ENCODE results near the gene TTLL7. TPM values are rescaled to one million over a fixed set of nuclear protein-coding genes. Genes with fewer than 3 reads are reported as not detected.

The TTLL7 gene
- polyA plus RNA-seq, 1 donor (not counting 4 experiments of a cell fraction or from before 2014, with no cell fraction given) = 8.1 TPM

GRCh38 chr1:84001501-84001900 is 2.6 kb upstream of the TTLL7 start:
- no peak for DNase-seq (ENCODE audit: low read depth, low spot score)
- no peak overlapping the region for H3K27ac ChIP-seq (ENCODE audit: control insufficient read depth, insufficient read depth, low read length)
- TF ChIP-seq CTCF (optimal IDR thresholded peaks at IDR 0.05 in 1 of 3, IDR thresholded peaks at IDR 0.05 in 1 of 3, conservative IDR thresholded peaks at IDR 0.05 in 1 of 3; ENCODE audit: extremely low read depth in 1 of 3, insufficient read depth in 2 of 3, low read length in 3 of 3) (no peak), EZH2 (IDR thresholded peaks at IDR 0.05; ENCODE audit: low read length) (no peak)
- H3K27me3 ChIP-seq (ENCODE audit: control insufficient read depth, extremely low read depth, insufficient read depth, low read length) = no peaks in the 10 kb centered on the region
- H3K4me3 ChIP-seq (ENCODE audit: control insufficient read depth in 2 of 3, extremely low read depth in 1 of 3, insufficient read depth in 2 of 3, low read depth in 1 of 3, low read length in 3 of 3) = no peak overlapping the region
- dilution Hi-C loops (cut with MboI; ENCODE audit: extremely low pct_ligation_motif_present, low sequenced_read_pairs) = no loop called here
- H3K4me2 ChIP-seq (ENCODE audit: control insufficient read depth, extremely low read depth, insufficient read depth, low read depth, low read length) = no peak overlapping the region
- no peaks in the 10 kb centered on the region for H3K36me3 ChIP-seq (ENCODE audit: control insufficient read depth in 2 of 2, extremely low read depth in 1 of 2, insufficient read depth in 2 of 2, low read length in 2 of 2)
- no peak overlapping the region for H2AFZ ChIP-seq (ENCODE audit: control insufficient read depth, low read length)
- H3K9me3 ChIP-seq (ENCODE audit: control insufficient read depth, low read depth, low read length) = no peaks in the 10 kb centered on the region
- no peaks in the 10 kb centered on the region for H4K20me1 ChIP-seq (ENCODE audit: control insufficient read depth, extremely low read depth, insufficient read depth, low read length)
- no peaks in the 10 kb centered on the region for H3K9me1 ChIP-seq (ENCODE audit: control insufficient read depth, extremely low read depth, insufficient read depth, low read length)
- no peak overlapping the region for H3K9ac ChIP-seq (ENCODE audit: control insufficient read depth, extremely low read depth, insufficient read depth, low read length)
- no peak for FAIRE-seq
- H3K79me2 ChIP-seq (ENCODE audit: control insufficient read depth, insufficient read depth, low read length) = no peaks in the 10 kb centered on the region
- H3K4me1 ChIP-seq (ENCODE audit: control insufficient read depth, extremely low read depth, insufficient read depth, low read length) = peaks cover 9% of the 10 kb centered on the region

- H3K9ac ChIP-seq (ENCODE audit: control insufficient read depth, extremely low read depth, insufficient read depth, low read length) = no peak overlapping the region
- peaks cover 9% of the 10 kb centered on the region for H3K4me1 ChIP-seq (ENCODE audit: control insufficient read depth, extremely low read depth, insufficient read depth, low read length)
- no peaks in the 10 kb centered on the region for H3K79me2 ChIP-seq (ENCODE audit: control insufficient read depth, insufficient read depth, low read length)
- H4K20me1 ChIP-seq (ENCODE audit: control insufficient read depth, extremely low read depth, insufficient read depth, low read length) = no peaks in the 10 kb centered on the region
- H2AFZ ChIP-seq (ENCODE audit: control insufficient read depth, low read length) = no peak overlapping the region
- no peaks in the 10 kb centered on the region for H3K9me1 ChIP-seq (ENCODE audit: control insufficient read depth, extremely low read depth, insufficient read depth, low read length)
- no peak overlapping the region for H3K4me2 ChIP-seq (ENCODE audit: control insufficient read depth, extremely low read depth, insufficient read depth, low read depth, low read length)
- TF ChIP-seq CTCF (optimal IDR thresholded peaks at IDR 0.05 in 1 of 3, IDR thresholded peaks at IDR 0.05 in 1 of 3, conservative IDR thresholded peaks at IDR 0.05 in 1 of 3; ENCODE audit: extremely low read depth in 1 of 3, insufficient read depth in 2 of 3, low read length in 3 of 3) (no peak), EZH2 (IDR thresholded peaks at IDR 0.05; ENCODE audit: low read length) (no peak)
- dilution Hi-C loops (cut with MboI; ENCODE audit: extremely low pct_ligation_motif_present, low sequenced_read_pairs) = no loop called here
- no peaks in the 10 kb centered on the region for H3K36me3 ChIP-seq (ENCODE audit: control insufficient read depth in 2 of 2, extremely low read depth in 1 of 2, insufficient read depth in 2 of 2, low read length in 2 of 2)
- DNase-seq (ENCODE audit: low read depth, low spot score) (no peak), FAIRE-seq (peak; percentile 23)
- no peak overlapping the region for H3K27ac ChIP-seq (ENCODE audit: control insufficient read depth, insufficient read depth, low read length)
- no peaks in the 10 kb centered on the region for H3K9me3 ChIP-seq (ENCODE audit: control insufficient read depth, low read depth, low read length)
- H3K27me3 ChIP-seq (ENCODE audit: control insufficient read depth, extremely low read depth, insufficient read depth, low read length) = no peaks in the 10 kb centered on the region
- no peak overlapping the region for H3K4me3 ChIP-seq (ENCODE audit: control insufficient read depth in 2 of 3, extremely low read depth in 1 of 3, insufficient read depth in 2 of 3, low read depth in 1 of 3, low read length in 3 of 3)
These were observed 2.1 kb upstream of the TTLL7 start for GRCh38 chr1:84000954-84001495.
